ENCODE results near the gene TET1. TPM values are rescaled to one million over a fixed set of nuclear protein-coding genes. Genes with fewer than 3 reads are reported as not detected.

The TET1 gene
- total RNA-seq, 1 experiment from 2014 or later = 3.0 TPM

DNA sequence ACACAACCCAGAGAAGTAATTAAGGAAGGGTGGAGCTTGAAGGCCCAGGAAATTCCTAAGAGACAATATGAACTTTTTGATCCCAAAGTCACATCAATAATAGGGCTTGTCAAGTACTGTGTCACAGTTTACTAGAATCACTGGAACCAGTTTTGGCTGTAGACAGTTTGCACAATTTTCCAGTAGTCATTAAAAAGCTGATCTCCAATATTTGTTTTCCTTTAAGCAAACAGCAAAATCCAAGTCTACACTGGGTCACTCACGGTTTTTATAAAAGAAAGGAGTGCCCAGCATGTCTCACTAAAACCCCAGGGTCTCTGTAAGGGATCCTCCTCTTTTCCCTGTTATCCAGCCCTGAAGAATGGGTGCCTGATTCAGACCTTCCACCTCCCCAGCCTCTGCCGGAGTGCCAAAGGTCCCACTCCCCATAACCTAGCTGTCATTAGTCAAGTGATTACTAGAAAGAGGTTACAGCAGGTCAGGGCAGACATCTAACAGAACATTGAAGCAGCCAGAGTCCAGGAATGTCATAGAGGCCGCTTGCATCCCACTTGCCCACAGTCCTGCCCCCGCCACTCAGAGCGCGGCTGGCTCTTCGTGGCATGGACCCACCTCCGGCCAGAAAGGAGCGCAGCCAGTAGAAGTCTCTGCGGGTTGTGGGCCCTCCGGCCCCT is 33.4 kb upstream of the TET1 start:
- H3K4me2 ChIP-seq (ENCODE audit: low read length) = peak overlapping the region; percentile 91
- TF ChIP-seq EZH2phosphoT487 (IDR thresholded peaks at IDR 0.05; ENCODE audit: borderline replicate concordance, low read length) (no peak), EZH2 (IDR thresholded peaks at IDR 0.05; ENCODE audit: low read length, unreplicated experiment) (no peak)
- TF ChIP-seq, protein P1, sequence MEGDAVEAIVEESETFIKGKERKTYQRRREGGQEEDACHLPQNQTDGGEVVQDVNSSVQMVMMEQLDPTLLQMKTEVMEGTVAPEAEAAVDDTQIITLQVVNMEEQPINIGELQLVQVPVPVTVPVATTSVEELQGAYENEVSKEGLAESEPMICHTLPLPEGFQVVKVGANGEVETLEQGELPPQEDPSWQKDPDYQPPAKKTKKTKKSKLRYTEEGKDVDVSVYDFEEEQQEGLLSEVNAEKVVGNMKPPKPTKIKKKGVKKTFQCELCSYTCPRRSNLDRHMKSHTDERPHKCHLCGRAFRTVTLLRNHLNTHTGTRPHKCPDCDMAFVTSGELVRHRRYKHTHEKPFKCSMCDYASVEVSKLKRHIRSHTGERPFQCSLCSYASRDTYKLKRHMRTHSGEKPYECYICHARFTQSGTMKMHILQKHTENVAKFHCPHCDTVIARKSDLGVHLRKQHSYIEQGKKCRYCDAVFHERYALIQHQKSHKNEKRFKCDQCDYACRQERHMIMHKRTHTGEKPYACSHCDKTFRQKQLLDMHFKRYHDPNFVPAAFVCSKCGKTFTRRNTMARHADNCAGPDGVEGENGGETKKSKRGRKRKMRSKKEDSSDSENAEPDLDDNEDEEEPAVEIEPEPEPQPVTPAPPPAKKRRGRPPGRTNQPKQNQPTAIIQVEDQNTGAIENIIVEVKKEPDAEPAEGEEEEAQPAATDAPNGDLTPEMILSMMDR (conservative IDR thresholded peaks at IDR 0.05; ENCODE audit: low read depth, low read length) = no peak
- H3K36me3 ChIP-seq (ENCODE audit: low read depth, low read length) = peaks cover 8% of the 10 kb centered on the region
- peak overlapping the region; percentile 84 for H2AFZ ChIP-seq (ENCODE audit: low read length)
- H3K9me3 ChIP-seq (ENCODE audit: low read length) = no peaks in the 10 kb centered on the region
- H3K27me3 ChIP-seq (ENCODE audit: low read length) = no peaks in the 10 kb centered on the region
- H3K79me2 ChIP-seq (ENCODE audit: low read length) = peaks cover 42% of the 10 kb centered on the region
- ChIA-PET CTCF (no interaction called here), POLR2A (ENCODE audit: unreplicated experiment) (no interaction called here)
- peak; percentile 66 for ATAC-seq
- peak overlapping the region; percentile 85 for H3K9ac ChIP-seq (ENCODE audit: low read length)
- H3K4me1 ChIP-seq (ENCODE audit: insufficient read depth, low read length) = no peaks in the 10 kb centered on the region; the same call in 1 of the 2 replicates
- no peaks in the 10 kb centered on the region for H4K20me1 ChIP-seq (ENCODE audit: low read length)
- H3K4me3 ChIP-seq (ENCODE audit: low read length) = peak overlapping the region; percentile 87
- peak; percentile 33 for DNase-seq
- H3F3A ChIP-seq (ENCODE audit: low read length, unreplicated experiment) = peaks cover 4% of the 10 kb centered on the region
- peak overlapping the region; percentile 45 for H3K27ac ChIP-seq (ENCODE audit: low read length)
- intact Hi-C loops (cut with micrococcal nuclease) = no loop called here
- H3K9me2 ChIP-seq (replicated peaks; ENCODE audit: low read length) = no peaks in the 10 kb centered on the region
- BruUV-seq (replicated peaks) = TSS peak; percentile 65

DNA sequence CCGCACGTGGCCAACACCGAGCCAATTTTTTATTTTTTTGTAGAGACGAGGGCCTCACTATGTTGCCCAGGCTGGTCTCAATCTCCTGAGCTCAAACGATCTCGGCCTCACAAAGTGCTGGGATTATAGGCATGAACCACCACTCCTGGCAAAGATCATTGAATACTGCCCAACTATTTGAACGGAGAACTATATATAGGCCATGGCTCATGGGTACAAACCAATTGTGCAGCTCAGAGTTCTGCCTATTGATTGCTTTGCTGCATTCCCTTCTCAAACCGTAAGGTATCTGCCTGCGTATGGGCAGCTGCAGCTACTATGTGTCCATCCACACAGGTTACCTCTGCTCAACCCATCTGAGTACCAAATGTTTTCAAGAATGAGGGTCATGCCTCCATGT is 23.2 kb upstream of the TET1 start:
- Histone ChIP-seq H3K79me2 (ENCODE audit: low read length) (no peaks in the 10 kb centered on the region), H3K27ac (ENCODE audit: low read length) (no peak overlapping the region)
- CTCF ChIA-PET = interaction anchor here (0.6 kb wide), 1 partner anchor 12 kb away, joined by 5 read pairs; no protein-coding TSS in a partner anchor

DNA sequence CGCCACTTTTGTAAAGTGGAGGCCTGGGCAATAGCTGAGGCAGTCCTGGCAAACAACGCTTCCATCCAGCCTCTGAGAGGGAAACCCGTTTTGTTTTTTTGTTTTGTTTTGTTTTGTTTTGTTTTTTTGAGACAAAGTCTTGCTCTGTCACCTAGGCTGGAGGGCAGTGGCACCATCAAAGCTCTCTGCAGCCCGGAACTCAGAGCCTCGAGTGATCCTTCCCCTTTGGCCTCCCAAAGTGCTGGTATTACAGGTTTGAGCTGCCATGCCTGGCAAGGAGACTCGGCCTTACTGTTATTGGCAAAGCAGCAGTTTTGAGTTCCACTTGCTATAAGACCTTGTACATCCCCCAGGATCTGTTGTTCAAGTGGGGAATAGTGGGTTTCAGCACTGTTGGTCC is 22.3 kb upstream of the TET1 start:
- ATAC-seq (no peak), DNase-seq (no peak)
- Histone ChIP-seq H3K36me3 (ENCODE audit: low read depth, low read length) (no peaks in the 10 kb centered on the region), H3K9me2 (replicated peaks; ENCODE audit: low read length) (no peaks in the 10 kb centered on the region), H3K27me3 (ENCODE audit: low read length) (no peaks in the 10 kb centered on the region), H3K9me3 (ENCODE audit: low read length) (no peaks in the 10 kb centered on the region), H3K27ac (ENCODE audit: low read length) (no peak overlapping the region), H3K4me2 (ENCODE audit: low read length) (no peak overlapping the region), H3F3A (ENCODE audit: low read length, unreplicated experiment) (no peaks in the 10 kb centered on the region), H3K79me2 (ENCODE audit: low read length) (no peaks in the 10 kb centered on the region), H3K9ac (ENCODE audit: low read length) (no peak overlapping the region), H2AFZ (ENCODE audit: low read length) (no peak overlapping the region), H3K4me3 (ENCODE audit: low read length) (no peak overlapping the region), H3K4me1 (ENCODE audit: insufficient read depth, low read length) (peaks cover 19% of the 10 kb centered on the region), H4K20me1 (ENCODE audit: low read length) (no peaks in the 10 kb centered on the region)
- intact Hi-C loops (cut with micrococcal nuclease) = no loop called here
- ChIA-PET POLR2A (ENCODE audit: unreplicated experiment) (no interaction called here), CTCF (no interaction called here)
- no TSS peak for BruUV-seq (replicated peaks)
- TF ChIP-seq EZH2phosphoT487 (IDR thresholded peaks at IDR 0.05; ENCODE audit: borderline replicate concordance, low read length) (no peak), EZH2 (IDR thresholded peaks at IDR 0.05; ENCODE audit: low read length, unreplicated experiment) (no peak)
- TF ChIP-seq, protein P1 (conservative IDR thresholded peaks at IDR 0.05; ENCODE audit: low read depth, low read length) = no peak

More for the DNA sequence above, 23.2 kb upstream of the TET1 start:
- no peaks in the 10 kb centered on the region for H3K9me3 ChIP-seq (ENCODE audit: low read length)
- intact Hi-C loops (cut with micrococcal nuclease) = no loop called here
- no peak overlapping the region for H2AFZ ChIP-seq (ENCODE audit: low read length)
- H3K9ac ChIP-seq (ENCODE audit: low read length) = no peak overlapping the region
- DNase-seq = no peak
- no peaks in the 10 kb centered on the region for H3K27me3 ChIP-seq (ENCODE audit: low read length)
- no peaks in the 10 kb centered on the region for H3F3A ChIP-seq (ENCODE audit: low read length, unreplicated experiment)
- POLR2A ChIA-PET (ENCODE audit: unreplicated experiment) = no interaction called here
- no peaks in the 10 kb centered on the region for H3K9me2 ChIP-seq (replicated peaks; ENCODE audit: low read length)
- ATAC-seq = no peak
- H3K4me3 ChIP-seq (ENCODE audit: low read length) = no peak overlapping the region
- no peaks in the 10 kb centered on the region for H4K20me1 ChIP-seq (ENCODE audit: low read length)
- TF ChIP-seq EZH2phosphoT487 (IDR thresholded peaks at IDR 0.05; ENCODE audit: borderline replicate concordance, low read length) = no peak
- TF ChIP-seq, protein P1 (conservative IDR thresholded peaks at IDR 0.05; ENCODE audit: low read depth, low read length) = no peak
- TF ChIP-seq EZH2 (IDR thresholded peaks at IDR 0.05; ENCODE audit: low read length, unreplicated experiment) = no peak
- BruUV-seq (replicated peaks) = no TSS peak
- H3K4me1 ChIP-seq (ENCODE audit: insufficient read depth, low read length) = peaks cover 11% of the 10 kb centered on the region
- H3K36me3 ChIP-seq (ENCODE audit: low read depth, low read length) = no peaks in the 10 kb centered on the region
- H3K4me2 ChIP-seq (ENCODE audit: low read length) = no peak overlapping the region
